ENCODE measurements around the gene PTBP1. TPM values are rescaled to one million over a fixed set of nuclear protein-coding genes. Genes with fewer than 3 reads are reported as not detected.

PTBP1 gene
- total and polyA plus RNA-seq, 2 donors (not counting 3 experiments of a cell fraction or from before 2014, with no cell fraction given): 382 to 623 TPM

GRCh38 chr19:781800-782184, 15.5 kb upstream of the PTBP1 start:
- intact Hi-C loops (cut with micrococcal nuclease): loop anchor here (1.0 kb wide), 3 partner anchors 9 to 21 kb away; no protein-coding TSS in a partner anchor
- H3K4me3 ChIP-seq (replicated peaks in 1 of 3; ENCODE audit: insufficient read depth in 1 of 3, low read depth in 1 of 3, low read length in 3 of 3): peak overlapping the region in 2 of 3 experiments; percentile 7 to 20
- BruUV-seq (replicated peaks): no TSS peak
- DNase-seq (ENCODE audit: low read depth, low spot score) (no peak), FAIRE-seq (no peak)
- dilution Hi-C loops (cut with MboI; ENCODE audit: extremely low pct_ligation_motif_present, low sequenced_read_pairs): no loop called here
- H3K9me1 ChIP-seq (replicated peaks; ENCODE audit: control insufficient read depth, extremely low read depth, insufficient read depth, low read length): no peaks in the 10 kb centered on the region
- peak overlapping the region; percentile 94 for H3K27ac ChIP-seq (ENCODE audit: insufficient read depth, low read depth, low read length)
- no peaks in the 10 kb centered on the region for H3K9me3 ChIP-seq (replicated peaks; ENCODE audit: control insufficient read depth, insufficient read depth, low read length)
- H3K4me1 ChIP-seq (ENCODE audit: control insufficient read depth, extremely low read depth, insufficient read depth, low read length): peaks cover 32% of the 10 kb centered on the region
- ChIA-PET POLR2A (interaction anchor here (0.7 kb wide), 1 partner anchor 202 kb away, joined by 3 read pairs; the partner anchor contains the start of gene WDR18), CTCF (no interaction called here)
- H3K4me2 ChIP-seq (ENCODE audit: insufficient read depth, low read length): peak overlapping the region; percentile 58
- no peaks in the 10 kb centered on the region for H4K20me1 ChIP-seq (replicated peaks; ENCODE audit: control insufficient read depth, extremely low read depth, insufficient read depth, low read length)
- H2AFZ ChIP-seq (ENCODE audit: low read depth, low read length): no peak overlapping the region
- no peaks in the 10 kb centered on the region for H3K36me3 ChIP-seq (ENCODE audit: control insufficient read depth in 2 of 2, extremely low read depth in 1 of 2, insufficient read depth in 2 of 2, low read length in 2 of 2)
- no peaks in the 10 kb centered on the region for H3K27me3 ChIP-seq (ENCODE audit: control insufficient read depth in 2 of 2, insufficient read depth in 2 of 2, low read length in 2 of 2)
- peak overlapping the region; percentile 87 for H3K9ac ChIP-seq (replicated peaks; ENCODE audit: extremely low read depth, insufficient read depth, low read length)
- H3K79me2 ChIP-seq (ENCODE audit: control insufficient read depth, insufficient read depth, low read length): peaks cover 13% of the 10 kb centered on the region
- TF ChIP-seq FOS (IDR thresholded peaks at IDR 0.05; ENCODE audit: borderline replicate concordance, insufficient read depth, low read length): no peak
- TF ChIP-seq, protein P1, sequence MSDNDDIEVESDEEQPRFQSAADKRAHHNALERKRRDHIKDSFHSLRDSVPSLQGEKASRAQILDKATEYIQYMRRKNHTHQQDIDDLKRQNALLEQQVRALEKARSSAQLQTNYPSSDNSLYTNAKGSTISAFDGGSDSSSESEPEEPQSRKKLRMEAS (IDR thresholded peaks at IDR 0.05; ENCODE audit: insufficient read depth, insufficient read length): no peak

DNA sequence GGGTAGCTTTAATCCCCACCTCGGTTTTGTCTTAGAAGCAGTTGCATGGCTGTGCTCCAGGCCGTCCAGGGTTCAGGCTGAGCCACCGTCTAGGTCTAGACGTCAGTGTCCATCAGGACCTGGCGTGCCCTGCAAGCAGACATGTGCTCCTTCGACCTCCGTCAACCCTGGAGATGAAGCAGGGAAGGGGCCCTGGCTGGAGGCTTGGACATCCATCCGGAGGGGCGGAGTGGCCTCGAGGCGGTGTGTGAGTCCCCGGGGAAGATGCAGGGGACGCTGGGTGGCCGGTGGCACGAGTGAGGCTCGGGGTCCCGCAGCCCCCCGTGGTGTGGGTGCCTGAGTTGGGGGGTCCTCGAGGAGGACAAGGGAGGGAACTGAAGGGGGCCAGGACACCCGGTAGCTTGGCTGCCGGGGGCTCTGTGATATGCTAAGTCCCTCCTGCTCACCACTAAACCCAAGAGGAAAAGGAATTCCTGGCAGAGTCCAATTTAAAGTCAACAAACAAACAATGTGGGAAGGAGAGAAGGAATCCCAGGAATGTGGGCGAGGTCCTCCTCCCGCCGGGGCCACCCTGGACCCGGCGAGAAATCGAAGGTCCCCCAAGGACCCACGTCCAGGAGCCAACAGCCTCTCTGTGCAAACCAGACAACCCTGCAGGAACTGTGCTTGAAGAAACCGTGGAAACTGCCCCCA, 14.9 kb upstream of the PTBP1 start:
- peak overlapping the region; percentile 58 for H3K4me2 ChIP-seq (ENCODE audit: insufficient read depth, low read length)
- peaks cover 13% of the 10 kb centered on the region for H3K79me2 ChIP-seq (ENCODE audit: control insufficient read depth, insufficient read depth, low read length)
- H3K27me3 ChIP-seq (ENCODE audit: control insufficient read depth in 2 of 2, insufficient read depth in 2 of 2, low read length in 2 of 2): no peaks in the 10 kb centered on the region
- no peaks in the 10 kb centered on the region for H3K9me3 ChIP-seq (replicated peaks; ENCODE audit: control insufficient read depth, insufficient read depth, low read length)
- peak overlapping the region; percentile 87 for H3K9ac ChIP-seq (replicated peaks; ENCODE audit: extremely low read depth, insufficient read depth, low read length)
- intact Hi-C loops (cut with micrococcal nuclease): loop anchor here (1.0 kb wide), 3 partner anchors 8 to 20 kb away; no protein-coding TSS in a partner anchor
- peak; percentile 62 for FAIRE-seq
- peak; percentile 66 for DNase-seq (ENCODE audit: low read depth, low spot score)
- H3K4me3 ChIP-seq (replicated peaks in 1 of 3; ENCODE audit: insufficient read depth in 1 of 3, low read depth in 1 of 3, low read length in 3 of 3): peak overlapping the region in 2 of 3 experiments; percentile 7 to 20
- no peaks in the 10 kb centered on the region for H3K9me1 ChIP-seq (replicated peaks; ENCODE audit: control insufficient read depth, extremely low read depth, insufficient read depth, low read length)
- ChIA-PET CTCF (no interaction called here), POLR2A (no interaction called here)
- peaks cover 32% of the 10 kb centered on the region for H3K4me1 ChIP-seq (ENCODE audit: control insufficient read depth, extremely low read depth, insufficient read depth, low read length)
- TF ChIP-seq GATA2 (IDR thresholded peaks at IDR 0.05; ENCODE audit: insufficient read depth, insufficient read length, low read depth, low read length): no peak
- TF ChIP-seq POLR2AphosphoS5 (IDR thresholded peaks at IDR 0.05; ENCODE audit: insufficient read depth, low read depth, low read length): peak; percentile 70
- TF ChIP-seq EZH2 (IDR thresholded peaks at IDR 0.05; ENCODE audit: borderline replicate concordance, low read depth, low read length, severe bottlenecking): no peak
- TF ChIP-seq, protein P1 (IDR thresholded peaks at IDR 0.05; ENCODE audit: insufficient read depth, insufficient read length): no peak
- peak overlapping the region; percentile 2 for H2AFZ ChIP-seq (ENCODE audit: low read depth, low read length)
- H3K27ac ChIP-seq (ENCODE audit: insufficient read depth, low read depth, low read length): peak overlapping the region; percentile 94
- dilution Hi-C loops (cut with MboI; ENCODE audit: extremely low pct_ligation_motif_present, low sequenced_read_pairs): no loop called here
- BruUV-seq (replicated peaks): TSS peak; percentile 68
- H3K36me3 ChIP-seq (ENCODE audit: control insufficient read depth in 2 of 2, extremely low read depth in 1 of 2, insufficient read depth in 2 of 2, low read length in 2 of 2): no peaks in the 10 kb centered on the region
- H4K20me1 ChIP-seq (replicated peaks; ENCODE audit: control insufficient read depth, extremely low read depth, insufficient read depth, low read length): no peaks in the 10 kb centered on the region

Measured in endothelial cell of umbilical vein (primary cell).